ENCODE measurements around the gene SMARCB1.

SMARCB1 gene

DNA sequence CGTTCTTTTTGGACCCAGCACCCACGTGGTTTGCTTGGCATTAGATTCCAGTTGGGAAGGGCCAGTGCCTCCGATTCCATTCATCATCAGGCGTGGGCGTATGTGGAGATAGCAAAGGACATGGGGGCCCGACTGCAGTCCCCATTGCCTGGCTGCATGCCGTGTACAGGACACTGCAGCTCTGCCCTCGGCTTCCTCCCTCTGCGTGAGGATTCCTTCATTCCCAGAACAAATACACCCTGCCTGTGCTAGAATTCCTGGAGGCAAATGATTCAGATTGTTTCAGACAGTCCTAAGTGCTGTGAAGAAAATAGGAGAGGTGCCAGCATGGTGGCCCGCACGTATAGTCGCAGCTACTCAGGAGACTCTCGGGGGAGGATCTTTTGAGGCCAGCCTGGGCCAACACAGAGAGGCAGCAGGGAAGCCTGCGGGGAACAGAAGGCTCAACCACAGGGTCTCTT lies 36.6 kb downstream of the SMARCB1 start:
- no peak for DNase-seq (ENCODE audit: low spot score)
- TF ChIP-seq, protein P1, sequence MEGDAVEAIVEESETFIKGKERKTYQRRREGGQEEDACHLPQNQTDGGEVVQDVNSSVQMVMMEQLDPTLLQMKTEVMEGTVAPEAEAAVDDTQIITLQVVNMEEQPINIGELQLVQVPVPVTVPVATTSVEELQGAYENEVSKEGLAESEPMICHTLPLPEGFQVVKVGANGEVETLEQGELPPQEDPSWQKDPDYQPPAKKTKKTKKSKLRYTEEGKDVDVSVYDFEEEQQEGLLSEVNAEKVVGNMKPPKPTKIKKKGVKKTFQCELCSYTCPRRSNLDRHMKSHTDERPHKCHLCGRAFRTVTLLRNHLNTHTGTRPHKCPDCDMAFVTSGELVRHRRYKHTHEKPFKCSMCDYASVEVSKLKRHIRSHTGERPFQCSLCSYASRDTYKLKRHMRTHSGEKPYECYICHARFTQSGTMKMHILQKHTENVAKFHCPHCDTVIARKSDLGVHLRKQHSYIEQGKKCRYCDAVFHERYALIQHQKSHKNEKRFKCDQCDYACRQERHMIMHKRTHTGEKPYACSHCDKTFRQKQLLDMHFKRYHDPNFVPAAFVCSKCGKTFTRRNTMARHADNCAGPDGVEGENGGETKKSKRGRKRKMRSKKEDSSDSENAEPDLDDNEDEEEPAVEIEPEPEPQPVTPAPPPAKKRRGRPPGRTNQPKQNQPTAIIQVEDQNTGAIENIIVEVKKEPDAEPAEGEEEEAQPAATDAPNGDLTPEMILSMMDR (IDR thresholded peaks at IDR 0.05; ENCODE audit: extremely low read depth, missing control alignments): no peak

DNA sequence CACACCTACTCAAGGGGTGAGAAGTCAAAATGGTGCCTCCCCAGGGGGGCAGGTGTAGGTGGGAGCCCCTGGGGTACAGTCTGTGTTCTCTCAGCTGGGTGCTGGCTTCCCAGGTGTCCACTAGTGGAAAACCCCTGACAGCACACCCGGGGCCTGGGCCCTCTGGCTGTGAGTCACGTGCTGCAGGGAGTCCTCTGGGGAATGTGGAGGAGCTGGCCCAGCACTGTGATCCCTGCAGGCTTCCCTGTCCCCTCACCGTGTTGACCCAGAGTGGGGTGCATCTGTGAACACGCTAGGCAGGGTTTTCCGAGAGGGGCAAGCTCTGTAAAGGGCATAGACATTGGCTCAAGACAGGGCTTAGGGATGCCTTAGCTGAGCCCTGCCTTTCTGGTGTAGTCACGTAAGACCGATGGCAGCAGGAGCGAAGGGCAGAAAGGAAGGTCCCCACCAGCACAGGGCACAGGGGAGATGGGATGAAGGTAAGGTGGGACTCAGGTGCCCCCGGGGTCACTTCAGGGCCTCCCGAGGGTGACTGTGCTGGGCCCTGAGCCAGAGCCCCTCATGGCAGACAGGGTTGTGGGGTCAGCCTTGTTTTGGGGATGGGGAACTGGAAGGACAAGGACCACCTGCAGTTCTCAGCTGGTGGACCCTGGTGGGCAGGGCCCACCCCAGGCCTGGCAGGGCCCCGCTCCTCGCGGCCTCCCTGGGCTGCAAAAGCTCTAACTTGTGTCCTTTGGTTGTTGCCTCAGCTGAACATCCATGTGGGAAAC lies 37.9 kb downstream of the SMARCB1 start:
- TF ChIP-seq, protein P1 (IDR thresholded peaks at IDR 0.05; ENCODE audit: extremely low read depth, missing control alignments): no peak
- DNase-seq (ENCODE audit: low spot score): no peak

DNA sequence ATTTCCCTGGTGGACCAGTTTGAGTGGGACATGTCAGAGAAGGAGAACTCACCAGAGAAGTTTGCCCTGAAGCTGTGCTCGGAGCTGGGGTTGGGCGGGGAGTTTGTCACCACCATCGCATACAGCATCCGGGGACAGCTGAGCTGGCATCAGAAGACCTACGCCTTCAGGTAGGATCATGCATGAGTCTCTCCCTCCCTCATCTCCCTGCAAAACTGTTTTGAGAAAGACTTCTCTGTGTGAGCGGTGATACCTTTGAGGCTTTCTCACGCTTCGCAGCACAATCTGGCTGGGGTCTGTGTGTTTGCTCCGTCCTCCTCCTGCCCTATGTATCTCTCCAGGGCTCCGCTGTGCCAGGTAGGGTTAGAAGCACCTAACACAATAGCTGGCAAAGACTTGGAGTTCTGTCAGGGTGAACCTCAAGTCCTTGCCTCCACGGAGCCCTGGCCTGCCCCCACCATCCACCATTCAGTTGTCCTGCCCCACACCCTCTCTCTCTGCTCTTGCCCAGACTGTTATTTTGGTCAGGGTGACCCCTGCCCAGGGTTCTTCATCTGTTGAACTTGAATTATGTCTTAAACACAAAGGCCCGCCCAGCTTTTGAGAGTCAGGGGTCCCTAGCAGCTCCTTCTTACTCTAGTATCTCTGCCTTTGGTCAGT lies 38.6 kb downstream of the SMARCB1 start:
- TF ChIP-seq, protein P1 (IDR thresholded peaks at IDR 0.05; ENCODE audit: extremely low read depth, missing control alignments): no peak
- no peak for DNase-seq (ENCODE audit: low spot score)

DNA sequence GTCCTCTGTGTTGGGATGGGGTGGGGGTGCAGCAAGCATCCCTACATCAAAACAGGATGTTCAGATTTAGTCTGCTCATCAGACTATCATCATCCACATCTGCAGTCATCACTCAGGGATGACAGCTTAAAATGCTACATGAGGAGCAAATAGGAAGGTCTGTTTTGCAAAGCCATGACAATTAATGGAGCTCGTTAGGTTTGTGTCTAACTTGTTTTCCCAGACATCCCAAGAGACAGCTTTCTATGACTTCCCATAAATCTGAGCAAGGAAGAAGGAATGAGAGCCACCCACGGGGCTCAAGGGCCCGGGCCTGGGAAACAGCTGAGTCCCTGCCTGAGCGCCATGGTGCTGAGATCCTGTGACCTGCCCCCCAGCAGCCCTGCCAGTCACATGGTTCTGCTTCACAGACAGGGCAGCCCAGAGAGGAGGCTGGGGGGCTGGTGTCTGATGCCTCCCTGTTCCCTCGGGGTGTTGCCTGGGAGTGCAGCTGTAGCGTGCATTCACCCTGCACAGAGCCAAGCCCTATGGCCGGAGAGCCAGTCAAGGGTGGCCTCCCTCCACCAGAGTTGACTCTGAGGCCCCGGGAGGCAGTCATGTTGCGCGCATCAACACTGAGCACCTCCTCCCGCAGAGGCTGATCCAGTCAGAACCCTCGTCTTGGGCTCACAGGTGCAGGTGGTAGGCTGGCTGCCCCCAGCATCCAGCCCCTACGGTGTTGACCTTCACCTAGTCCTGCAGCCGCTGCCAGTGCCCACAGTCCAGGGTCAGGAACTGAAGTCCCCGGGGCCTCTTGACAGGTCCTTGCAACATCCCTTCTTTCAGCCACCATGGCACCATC lies 40.0 kb downstream of the SMARCB1 start:
- TF ChIP-seq, protein P1 (IDR thresholded peaks at IDR 0.05; ENCODE audit: extremely low read depth, missing control alignments): no peak
- DNase-seq (ENCODE audit: low spot score): no peak

DNA sequence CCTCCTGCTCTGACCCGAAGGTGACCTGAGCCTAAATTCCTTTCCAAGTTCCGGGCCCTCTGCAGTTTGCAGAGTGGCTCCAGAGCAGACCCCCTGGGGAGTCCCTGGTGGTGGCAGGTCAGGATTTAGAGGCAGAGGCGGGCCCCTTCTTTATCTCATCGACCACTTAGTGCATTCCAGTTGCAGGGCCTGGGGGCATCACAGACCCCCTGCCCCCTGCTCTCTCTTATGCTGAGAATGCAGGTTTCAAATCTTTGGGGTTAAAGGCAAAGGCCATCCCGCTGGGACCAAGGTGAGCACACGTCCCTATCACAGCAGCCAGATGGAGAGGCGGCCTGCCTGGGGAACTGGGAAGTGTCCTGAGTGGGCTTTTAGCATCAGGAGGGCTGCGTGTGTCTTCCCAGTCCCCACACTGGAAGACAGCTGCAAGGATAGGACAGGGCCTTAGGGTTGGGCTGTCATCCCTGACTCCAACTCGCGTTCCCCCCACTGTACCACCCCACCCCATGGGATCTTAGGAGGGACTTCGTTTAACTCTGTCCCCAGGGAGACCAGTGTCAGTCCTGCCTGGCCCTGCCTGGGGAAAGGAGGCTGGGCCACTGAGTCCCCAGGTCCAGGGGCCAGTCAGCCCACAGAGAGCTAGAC lies 40.7 kb downstream of the SMARCB1 start:
- no peak for DNase-seq (ENCODE audit: low spot score)
- TF ChIP-seq, protein P1 (IDR thresholded peaks at IDR 0.05; ENCODE audit: extremely low read depth, missing control alignments): no peak

DNA sequence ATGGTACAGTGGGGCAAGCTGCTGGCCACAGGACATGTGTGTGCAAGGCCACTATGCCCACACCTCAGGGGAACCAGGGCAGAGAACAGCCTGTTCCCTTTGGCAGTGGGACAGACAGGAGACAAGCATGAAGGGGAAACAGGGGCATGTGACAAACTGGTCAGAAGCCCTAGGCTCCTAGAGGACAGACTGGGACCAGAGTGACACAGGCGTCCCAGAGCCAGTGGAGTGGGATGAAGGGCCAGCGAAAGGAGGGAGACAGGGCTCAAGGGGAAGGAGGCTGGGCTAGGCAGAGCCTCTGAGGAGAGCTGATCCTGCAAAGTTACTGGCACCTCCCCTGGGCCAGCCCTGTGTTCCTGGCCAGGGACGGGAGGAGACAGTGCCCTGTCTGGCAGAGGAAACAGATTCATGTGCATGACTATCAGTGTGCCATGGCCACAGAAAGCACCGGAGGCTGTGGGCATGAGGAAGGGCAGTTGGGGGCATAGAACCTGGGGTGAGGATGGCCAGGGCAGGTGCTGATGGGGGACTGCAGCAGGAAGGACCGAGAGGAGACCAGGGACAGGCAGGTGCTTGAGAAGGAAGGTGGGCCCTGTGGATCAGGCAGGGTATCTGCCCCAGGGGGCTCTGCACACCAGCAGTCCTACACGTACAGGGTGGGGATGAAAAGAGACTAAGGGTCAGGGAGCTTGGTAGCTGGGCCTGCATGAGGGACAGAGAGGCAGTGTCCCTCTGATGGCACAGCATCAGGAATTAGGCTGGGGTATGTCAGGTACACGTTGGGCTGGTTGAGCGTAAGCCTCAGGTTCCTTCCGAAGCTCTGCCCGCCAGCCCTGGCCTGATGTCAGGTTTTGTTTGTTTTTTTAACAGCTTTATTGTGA lies 42.3 kb downstream of the SMARCB1 start:
- TF ChIP-seq, protein P1 (IDR thresholded peaks at IDR 0.05; ENCODE audit: extremely low read depth, missing control alignments): no peak
- no peak for DNase-seq (ENCODE audit: low spot score)

All from GM20000 (cell line).